ENCODE results near the gene FAXC. TPM values are rescaled to one million over a fixed set of nuclear protein-coding genes. Genes with fewer than 3 reads are reported as not detected.
A peak's percentile ranks its signal among the peaks of the same experiment; 100 is the strongest.

Gene FAXC
- total RNA-seq, 2 donors from 2014 or later = 0.16 TPM; not detected in 1

GRCh38 chr6:99348288-99349170 is 945 bp downstream of the FAXC start:
- DNase-seq (ENCODE audit: low spot score) = no peak
- H3K4me3 ChIP-seq = peak overlapping the region; percentile 48 to 63
- H3K36me3 ChIP-seq = no peaks in the 10 kb centered on the region
- H3K4me1 ChIP-seq = peaks cover 0 to 11% of the 10 kb centered on the region in 2 donors
- no peaks in the 10 kb centered on the region for H3K9me3 ChIP-seq
- no peak for TF ChIP-seq CTCF (IDR thresholded peaks at IDR 0.05)
- H3K27me3 ChIP-seq = peaks cover 0 to 5% of the 10 kb centered on the region in 2 donors
- H3K27ac ChIP-seq = no peak overlapping the region

- Histone ChIP-seq H3K9me3 (no peaks in the 10 kb centered on the region), H3K4me1 (peaks cover 0 to 11% of the 10 kb centered on the region in 2 donors), H3K27ac (no peak overlapping the region), H3K27me3 (peaks cover 0 to 5% of the 10 kb centered on the region in 2 donors), H3K4me3 (no peak overlapping the region), H3K36me3 (no peaks in the 10 kb centered on the region)
- TF ChIP-seq CTCF (IDR thresholded peaks at IDR 0.05) = no peak
- no peak for DNase-seq (ENCODE audit: low spot score)
These were observed 1.7 kb downstream of the FAXC start for GRCh38 chr6:99347804-99348203.

DNA sequence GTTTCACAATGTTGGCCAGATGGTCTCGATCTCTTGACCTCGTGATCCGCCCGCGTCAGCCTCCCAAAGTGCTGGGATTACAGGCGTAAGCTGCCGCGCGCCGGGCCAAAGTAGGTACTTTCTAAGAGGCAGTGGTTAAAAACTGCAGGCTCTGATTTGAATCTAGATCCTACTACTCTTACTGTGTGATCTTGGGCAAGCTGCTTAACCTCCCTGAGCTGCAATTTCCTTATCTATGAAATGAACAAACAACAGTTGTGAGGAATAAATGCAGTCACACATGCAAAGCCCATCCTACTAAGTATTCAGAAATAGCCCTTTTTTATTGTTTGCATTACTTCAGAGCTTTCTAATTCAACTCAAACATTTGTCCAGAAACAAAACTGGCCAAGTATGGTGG is 2.9 kb downstream of the FAXC start:
- Histone ChIP-seq H3K27ac (no peak overlapping the region), H3K4me1 (peaks cover 0 to 11% of the 10 kb centered on the region in 2 donors)

DNA sequence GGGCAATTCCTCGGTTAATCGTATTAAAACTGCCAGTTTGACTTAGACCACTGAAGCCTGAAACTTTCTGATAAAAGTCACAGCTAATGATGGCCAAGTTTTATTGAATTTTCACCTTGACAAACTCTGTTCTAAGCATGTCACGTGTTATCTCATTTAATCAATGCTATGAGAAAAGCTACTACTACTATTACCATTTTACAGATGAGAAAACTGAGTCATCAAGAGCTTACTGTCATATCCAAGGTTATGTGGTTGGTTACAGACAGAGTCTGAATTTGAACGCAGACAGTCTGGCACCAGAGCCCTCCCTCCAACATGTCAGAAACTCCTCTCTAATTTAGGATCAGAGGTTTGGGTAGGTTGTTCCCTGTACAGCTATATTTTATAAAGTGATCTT is 4.3 kb downstream of the FAXC start:
- no peaks in the 10 kb centered on the region for H3K36me3 ChIP-seq
- no peaks in the 10 kb centered on the region for H3K9me3 ChIP-seq
- peaks cover 0 to 9% of the 10 kb centered on the region in 2 donors for H3K4me1 ChIP-seq
- no peak for DNase-seq (ENCODE audit: low spot score)
- no peak for TF ChIP-seq CTCF (IDR thresholded peaks at IDR 0.05)
- H3K27ac ChIP-seq = no peak overlapping the region
- peaks cover 0 to 4% of the 10 kb centered on the region in 2 donors for H3K27me3 ChIP-seq
- H3K4me3 ChIP-seq = no peak overlapping the region

More for the DNA sequence above, 2.9 kb downstream of the FAXC start:
- no peak for TF ChIP-seq CTCF (IDR thresholded peaks at IDR 0.05)
- no peak for DNase-seq (ENCODE audit: low spot score)
- Histone ChIP-seq H3K9me3 (no peaks in the 10 kb centered on the region), H3K27me3 (peaks cover 0 to 5% of the 10 kb centered on the region in 2 donors), H3K36me3 (no peaks in the 10 kb centered on the region), H3K4me3 (no peak overlapping the region)

DNA sequence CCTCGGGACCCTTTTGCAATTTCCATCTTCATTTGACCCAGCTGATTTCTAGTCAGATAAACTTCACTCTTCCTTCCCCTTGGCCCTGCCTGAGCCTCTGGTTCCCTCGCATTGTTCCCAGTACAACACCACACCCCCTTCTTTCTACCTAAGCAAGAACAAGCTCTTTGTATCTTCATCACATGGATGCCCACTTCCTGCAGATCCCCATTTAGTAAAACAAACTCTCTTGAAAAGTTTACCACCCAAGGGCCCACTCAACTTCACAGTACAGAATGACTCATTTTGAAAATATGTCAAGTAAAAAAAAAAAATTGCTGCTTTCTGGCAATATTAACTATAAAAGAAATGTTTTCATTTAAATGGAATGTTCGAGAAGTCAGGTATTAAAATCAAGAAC is 5.2 kb downstream of the FAXC start:
- Histone ChIP-seq H3K9me3 (no peaks in the 10 kb centered on the region), H3K4me1 (peaks cover 0 to 4% of the 10 kb centered on the region in 2 donors), H3K36me3 (no peaks in the 10 kb centered on the region), H3K4me3 (no peak overlapping the region), H3K27me3 (no peaks in the 10 kb centered on the region), H3K27ac (no peak overlapping the region)
- DNase-seq (ENCODE audit: low spot score) = no peak
- no peak for TF ChIP-seq CTCF (IDR thresholded peaks at IDR 0.05)

All from right atrium auricular region (tissue), 2 donors.